IPS DF 6.9 (cell line): ENCODE data around the gene PALLD.
"Not testable (repeated sequence)": the region's sequence is repeated elsewhere in the genome, so short reads cannot be mapped to it uniquely, and the experiment has no call there.

Experiments used
- DNase-seq: peaks from one replicate; pipeline ENCODE4 v3.0.0-alpha.2; 2013; ENCODE audit warnings: low read depth, low spot score
- H3K27ac ChIP-seq: one replicate; pipeline ENCODE4 v1.5.1; 2013; ENCODE audit warnings: low read length, control low read depth
- H3K27me3 ChIP-seq: 2 replicates; pipeline ENCODE4 v1.6.1; 2013; ENCODE audit warnings: mild to moderate bottlenecking, low read length; ENCODE audit not compliant: control insufficient read depth, insufficient read depth
- H3K36me3 ChIP-seq: 2 replicates; pipeline ENCODE4 v1.6.1; 2013; ENCODE audit warnings: low read length; ENCODE audit not compliant: control insufficient read depth, insufficient read depth
- H3K4me1 ChIP-seq: 2 replicates; pipeline ENCODE4 v1.6.1; 2013; ENCODE audit warnings: low read length; ENCODE audit not compliant: control insufficient read depth, insufficient read depth
- H3K4me3 ChIP-seq: 2 replicates; pipeline ENCODE4 v1.5.1; 2013; ENCODE audit warnings: mild to moderate bottlenecking, low read length
- H3K9me3 ChIP-seq: 2 replicates; pipeline ENCODE4 v1.6.1; 2013; ENCODE audit warnings: low read length, inconsistent platforms; ENCODE audit not compliant: control insufficient read depth, insufficient read depth
- WGBS: extraction: QIAGEN DNeasy Blood & Tissue Kit; methylation state at CpG from one replicate; pipeline ENCODE4 v1.1.7; 2013; ENCODE audit warnings: mixed read lengths, missing lambda C conversion rate; ENCODE audit not compliant: insufficient read length, insufficient coverage; 5-methylcytosine and 5-hydroxymethylcytosine counted together

Gene PALLD

GRCh38 chr4:168932138-168932537 lies 435.3 kb downstream of the PALLD start:
- no peaks in the 10 kb centered on the region for H3K27me3 ChIP-seq
- DNase-seq: no peak
- 0 out of 2 replicates have a peak, but pooled peaks cover 3% of the 10 kb centered on the region for H3K36me3 ChIP-seq
- H3K27ac ChIP-seq: no peak overlapping the region
- H3K4me3 ChIP-seq: no peak overlapping the region
- H3K4me1 ChIP-seq: no peaks in the 10 kb centered on the region
- no peaks in the 10 kb centered on the region for H3K9me3 ChIP-seq

DNA sequence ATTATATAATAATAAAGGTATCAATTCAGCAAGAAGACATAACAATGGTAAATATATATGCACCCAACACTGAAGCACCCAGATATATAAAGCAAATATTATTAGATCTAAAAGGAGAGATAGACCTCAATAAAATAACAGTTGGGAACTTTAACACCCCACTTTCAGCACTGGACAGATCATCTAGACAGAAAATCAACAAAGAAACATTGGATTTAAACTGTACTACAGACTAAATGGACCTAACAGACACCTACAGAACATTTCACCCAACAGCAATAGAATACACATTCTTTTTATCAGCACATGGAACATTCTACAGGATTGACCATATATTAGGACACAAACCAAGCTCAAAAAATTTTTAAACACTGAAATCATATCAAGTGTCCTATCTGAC lies 436.6 kb downstream of the PALLD start:
- no peak for DNase-seq
- H3K9me3 ChIP-seq: no peaks in the 10 kb centered on the region
- no peaks in the 10 kb centered on the region for H3K4me1 ChIP-seq
- no peak overlapping the region for H3K4me3 ChIP-seq
- no peaks in the 10 kb centered on the region for H3K36me3 ChIP-seq
- H3K27ac ChIP-seq: no peak overlapping the region
- H3K27me3 ChIP-seq: no peaks in the 10 kb centered on the region

GRCh38 chr4:168937473-168937872 lies 440.6 kb downstream of the PALLD start:
- H3K4me1 ChIP-seq, H3K36me3 ChIP-seq, H3K4me3 ChIP-seq, H3K27ac ChIP-seq, H3K9me3 ChIP-seq, DNase-seq, H3K27me3 ChIP-seq: not testable (repeated sequence)
- WGBS: no CpG with 5 or more reads among the region's 3 CpGs

- Histone ChIP-seq H3K27ac (no peak overlapping the region), H3K36me3 (no peaks in the 10 kb centered on the region), H3K27me3 (no peaks in the 10 kb centered on the region), H3K9me3 (no peaks in the 10 kb centered on the region), H3K4me3 (no peak overlapping the region), H3K4me1 (no peaks in the 10 kb centered on the region)
- DNase-seq: no peak
- no CpG with 5 or more reads among the region's 3 CpGs for WGBS
Observed at GRCh38 chr4:168942985-168943384, 446.1 kb downstream of the PALLD start.

GRCh38 chr4:168945291-168945690 lies 448.4 kb downstream of the PALLD start:
- no CpG with 5 or more reads among the region's 2 CpGs for WGBS

DNA sequence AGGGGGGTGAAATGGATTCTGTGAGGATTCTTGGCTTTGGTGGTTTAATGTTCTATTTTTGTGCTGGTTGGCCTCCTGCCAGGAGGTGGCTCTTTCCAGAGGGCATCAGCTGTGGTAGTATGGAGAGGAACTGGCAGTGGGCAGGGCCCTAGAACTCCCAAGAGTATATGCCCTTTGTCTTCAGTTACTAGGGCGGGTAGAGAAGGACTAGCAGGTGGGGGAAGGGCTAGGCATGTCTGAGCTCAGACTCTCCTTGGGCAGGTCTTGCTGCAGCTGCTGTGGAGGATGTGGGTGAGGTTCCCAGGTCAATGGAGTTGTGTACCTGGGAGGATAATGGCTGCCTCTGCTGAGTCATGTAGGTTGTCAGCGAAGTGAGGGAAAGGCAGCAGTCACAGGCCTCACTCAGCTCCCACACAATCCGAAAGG lies 456.0 kb downstream of the PALLD start:
- not testable (repeated sequence) for H3K36me3 ChIP-seq, DNase-seq, H3K4me1 ChIP-seq, H3K27me3 ChIP-seq, H3K27ac ChIP-seq, H3K4me3 ChIP-seq, H3K9me3 ChIP-seq
- WGBS: no CpG with 5 or more reads among the region's 3 CpGs

More at GRCh38 chr4:168945291-168945690, 448.4 kb downstream of the PALLD start:
- Histone ChIP-seq H3K27ac (no peak overlapping the region), H3K36me3 (no peaks in the 10 kb centered on the region), H3K4me1 (no peaks in the 10 kb centered on the region), H3K9me3 (no peaks in the 10 kb centered on the region), H3K4me3 (no peak overlapping the region), H3K27me3 (no peaks in the 10 kb centered on the region)
- no peak for DNase-seq

GRCh38 chr4:168955674-168956073 lies 458.8 kb downstream of the PALLD start:
- no peaks in the 10 kb centered on the region for H3K9me3 ChIP-seq
- no peak overlapping the region for H3K27ac ChIP-seq
- no peaks in the 10 kb centered on the region for H3K4me1 ChIP-seq
- no peak for DNase-seq
- H3K27me3 ChIP-seq: no peaks in the 10 kb centered on the region
- no peak overlapping the region for H3K4me3 ChIP-seq
- no CpG with 5 or more reads among the region's 2 CpGs for WGBS
- no peaks in the 10 kb centered on the region for H3K36me3 ChIP-seq

- Histone ChIP-seq H3K27ac (no peak overlapping the region), H3K4me1 (no peaks in the 10 kb centered on the region), H3K4me3 (no peak overlapping the region), H3K36me3 (no peaks in the 10 kb centered on the region), H3K9me3 (no peaks in the 10 kb centered on the region), H3K27me3 (no peaks in the 10 kb centered on the region)
- WGBS: no CpG with 5 or more reads among the region's 5 CpGs
- no peak for DNase-seq
Observed at GRCh38 chr4:168960716-168961115, 463.9 kb downstream of the PALLD start.

DNA sequence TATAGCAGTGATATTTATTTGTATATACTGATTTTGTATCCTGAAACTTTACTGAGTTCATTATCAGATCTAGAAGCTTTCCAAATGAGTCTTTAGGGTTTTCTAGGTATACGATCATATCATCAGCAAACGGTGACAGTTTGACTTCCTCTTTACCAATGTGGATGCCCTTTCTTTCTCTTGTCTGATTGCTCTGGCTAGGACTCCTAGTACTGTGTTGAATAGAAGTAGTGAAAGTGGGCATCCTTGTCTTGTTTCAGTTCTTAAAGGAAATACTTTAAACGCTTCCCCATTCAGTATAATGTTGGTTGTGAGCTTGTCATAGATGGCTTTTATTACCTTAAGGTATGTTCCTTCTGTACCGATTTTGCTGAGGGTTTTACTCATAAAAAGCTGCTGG lies 475.7 kb downstream of the PALLD start:
- no peaks in the 10 kb centered on the region for H3K4me1 ChIP-seq
- H3K9me3 ChIP-seq: no peaks in the 10 kb centered on the region
- H3K27ac ChIP-seq: no peak overlapping the region
- peaks cover 3% of the 10 kb centered on the region; the same call in 1 of the 2 replicates for H3K36me3 ChIP-seq
- no peak overlapping the region for H3K4me3 ChIP-seq
- H3K27me3 ChIP-seq: no peaks in the 10 kb centered on the region
- WGBS: no CpG with 5 or more reads among the region's 4 CpGs
- no peak for DNase-seq
